GM23338 (cell line): Measurements from ENCODE around the gene TMEM117. TPM values are rescaled to one million over a fixed set of nuclear protein-coding genes. Genes with fewer than 3 reads are reported as not detected.
A peak's percentile ranks its signal among the peaks of the same experiment; 100 is the strongest.

Experiments used
- ATAC-seq: fragments of 200-7000 bp; cut with Tn5 transposase; 3 replicates; pipeline ENCODE4 v1.9.1; 2020
- DNase-seq: peaks from one replicate; pipeline ENCODE4 v3.0.0-alpha.2; 2015; ENCODE audit warnings: low spot score
- H2AFZ ChIP-seq: fragments of 200-600 bp; sonication (generic); 2 replicates; pipeline ENCODE4 v1.8.0; 2016; ENCODE audit warnings: antibody characterized with exemption, mild to moderate bottlenecking, moderate library complexity
- H3F3A ChIP-seq: fragments of 200-600 bp; sonication (generic); replicated peaks from 2 replicates; pipeline ENCODE4 v1.8.0; 2017; ENCODE audit warnings: antibody characterized with exemption, mixed run types, low read depth
- H3K27ac ChIP-seq: fragments of 200-600 bp; sonication (generic); 2 replicates; pipeline ENCODE4 v1.6.1; 2016; ENCODE audit warnings: low read depth
- H3K27me3 ChIP-seq: fragments of 200-600 bp; sonication (generic); 2 replicates; pipeline ENCODE4 v1.8.0; 2016; ENCODE audit warnings: mild to moderate bottlenecking, mixed run types, moderate library complexity; ENCODE audit not compliant: insufficient read depth
- H3K36me3 ChIP-seq: fragments of 200-600 bp; sonication (generic); 2 replicates; pipeline ENCODE4 v1.8.0; 2016; ENCODE audit warnings: mild to moderate bottlenecking; ENCODE audit not compliant: insufficient read depth
- H3K4me1 ChIP-seq: fragments of 200-600 bp; sonication (generic); 2 replicates; pipeline ENCODE4 v1.8.0; 2016; ENCODE audit warnings: mild to moderate bottlenecking, moderate library complexity; ENCODE audit not compliant: insufficient read depth
- H3K4me2 ChIP-seq: fragments of 200-600 bp; sonication (generic); 2 replicates; pipeline ENCODE4 v1.7.1; 2017; ENCODE audit warnings: mixed run types
- H3K4me3 ChIP-seq: fragments of 200-600 bp; sonication (generic); 2 replicates; pipeline ENCODE4 v1.6.1; 2016; ENCODE audit warnings: mixed run types
- H3K79me2 ChIP-seq: fragments of 200-600 bp; sonication (generic); replicated peaks from 2 replicates; pipeline ENCODE4 v1.8.0; 2017; ENCODE audit warnings: mild to moderate bottlenecking; ENCODE audit not compliant: insufficient read depth
- H3K9me2 ChIP-seq: fragments of 200-600 bp; sonication (generic); 2 replicates; pipeline ENCODE4 v1.8.0; 2017; ENCODE audit not compliant: insufficient read depth
- H4K20me1 ChIP-seq: fragments of 200-600 bp; sonication (generic); replicated peaks from 2 replicates; pipeline ENCODE4 v1.8.0; 2017; ENCODE audit warnings: mild to moderate bottlenecking; ENCODE audit not compliant: insufficient read depth
- H3K27ac Mint-ChIP-seq: 2 replicates; pipeline ENCODE4 v1.8.0; 2020; ENCODE audit warnings: inconsistent platforms, mild to moderate bottlenecking, moderate library complexity, mixed read lengths
- H3K27me3 Mint-ChIP-seq: 3 replicates; pipeline ENCODE4 v1.8.0; 2022; ENCODE audit warnings: low read depth, mild to moderate bottlenecking, moderate library complexity, mixed read lengths, inconsistent platforms; ENCODE audit not compliant: insufficient read depth, poor library complexity
- H3K36me3 Mint-ChIP-seq: 3 replicates; pipeline ENCODE4 v1.8.0; 2021; ENCODE audit warnings: low read depth, mild to moderate bottlenecking, inconsistent platforms, moderate library complexity, mixed read lengths
- H3K4me1 Mint-ChIP-seq: 3 replicates; pipeline ENCODE4 v1.8.0; 2020; ENCODE audit warnings: mild to moderate bottlenecking, inconsistent platforms, mixed read lengths
- H3K4me3 Mint-ChIP-seq: 3 replicates; pipeline ENCODE4 v1.8.0; 2021; ENCODE audit warnings: moderate library complexity, mild to moderate bottlenecking, inconsistent platforms, mixed read lengths
- H3K9me3 Mint-ChIP-seq: 3 replicates; pipeline ENCODE4 v1.8.0; 2020; ENCODE audit warnings: moderate library complexity, mild to moderate bottlenecking, inconsistent platforms, mixed read lengths
- CREB1 ChIP-seq: fragments of 250-450 bp; sonication (Bioruptor Pico); IDR thresholded peaks from 2 replicates; pipeline ENCODE4 v1.5.0; 2020; ENCODE audit warnings: low read depth, mild to moderate bottlenecking, moderate library complexity
- CTCF ChIP-seq, 2 experiments: fragments of 200-600 bp in 1 of 2; sonication (generic) in 1 of 2; conservative IDR thresholded peaks; 2 replicates each; pipeline versions ENCODE4 v1.5.1 to v1.6.1; 2016 to 2017; ENCODE audit warnings: antibody characterized with exemption in 2 of 2, low read depth in 2 of 2, mild to moderate bottlenecking in 2 of 2, moderate library complexity in 1 of 2
- EZH2 ChIP-seq: fragments of 200-600 bp; sonication (generic); IDR thresholded peaks from one replicate; pipeline ENCODE4 v1.8.0; 2017; ENCODE audit warnings: antibody characterized with exemption, mild to moderate bottlenecking, low read depth; ENCODE audit not compliant: unreplicated experiment
- EZH2phosphoT487 ChIP-seq: fragments of 200-600 bp; sonication (generic); IDR thresholded peaks from one replicate; pipeline ENCODE4 v1.8.1; 2018; ENCODE audit warnings: antibody characterized with exemption; ENCODE audit not compliant: unreplicated experiment
- JUNB ChIP-seq: IDR thresholded peaks from one replicate; pipeline ENCODE4 v1.6.1; 2016; ENCODE audit warnings: antibody characterized with exemption; ENCODE audit not compliant: unreplicated experiment
- NANOG ChIP-seq: IDR thresholded peaks from 2 replicates; pipeline ENCODE4 v1.6.1; 2016; ENCODE audit warnings: antibody characterized with exemption, borderline replicate concordance
- POLR2AphosphoS5 ChIP-seq: IDR thresholded peaks from 2 replicates; pipeline ENCODE4 v1.6.1; 2016; ENCODE audit warnings: antibody characterized with exemption, low read depth
- REST ChIP-seq: IDR thresholded peaks from one replicate; pipeline ENCODE4 v1.6.1; 2018; ENCODE audit warnings: antibody characterized with exemption; ENCODE audit not compliant: unreplicated experiment
- STAT1 ChIP-seq: IDR thresholded peaks from one replicate; pipeline ENCODE4 v1.6.1; 2016; ENCODE audit warnings: antibody characterized with exemption; ENCODE audit not compliant: unreplicated experiment
- ZNF114 ChIP-seq: fragments of 250-450 bp; sonication (Bioruptor Pico); IDR thresholded peaks from 2 replicates; pipeline ENCODE4 v1.5.0; 2020; ENCODE audit warnings: mild to moderate bottlenecking, moderate library complexity
- ZNF331 ChIP-seq: fragments of 250-450 bp; sonication (Bioruptor Pico); IDR thresholded peaks from 2 replicates; pipeline ENCODE4 v1.5.0; 2020; ENCODE audit warnings: low read depth, mild to moderate bottlenecking, moderate library complexity
- ZNF462 ChIP-seq: fragments of 250-450 bp; sonication (Bioruptor Pico); IDR thresholded peaks from 2 replicates; pipeline ENCODE4 v1.5.0; 2020; ENCODE audit warnings: mild to moderate bottlenecking, moderate library complexity
- polyA plus RNA-seq: library from polyadenylated mRNA; unstranded; fragments of >200 nt; fragmentation: Nextera tagmentation; extraction: Ambion mirVana; gene quantifications from 2 replicates; pipeline ENCODE4 v1.2.1, GENCODE V29; 2016
- total RNA-seq: library from RNA; depleted of rRNA; stranded (reverse); fragments of >200 nt; shearing (Covaris generic); gene quantifications from 2 replicates; pipeline ENCODE4 v1.2.3, GENCODE V29; 2014

The TMEM117 gene
- total and polyA plus RNA-seq, 2 experiments from 2014 or later = 0.94 to 1.6 TPM

- peak overlapping the region; percentile 49; the same call in 1 of the 2 replicates for H2AFZ ChIP-seq
- DNase-seq (no peak), ATAC-seq (no peak)
- Mint-ChIP-seq H3K27ac (no peak overlapping the region), H3K27me3 (no peaks in the 10 kb centered on the region), H3K9me3 (no peaks in the 10 kb centered on the region), H3K4me1 (peaks cover 3% of the 10 kb centered on the region; the same call in 1 of the 3 replicates), H3K4me3 (no peak overlapping the region), H3K36me3 (no peaks in the 10 kb centered on the region)
- no peak overlapping the region for H3K4me2 ChIP-seq
- no peak overlapping the region for H3K4me3 ChIP-seq
- no peaks in the 10 kb centered on the region for H3K36me3 ChIP-seq
- H4K20me1 ChIP-seq = no peaks in the 10 kb centered on the region
- H3K27ac ChIP-seq = no peak overlapping the region
- H3K4me1 ChIP-seq = no peaks in the 10 kb centered on the region
- H3F3A ChIP-seq = no peaks in the 10 kb centered on the region
- H3K79me2 ChIP-seq = no peaks in the 10 kb centered on the region
- no peaks in the 10 kb centered on the region for H3K27me3 ChIP-seq
- TF ChIP-seq ZNF462 (CRISPR knock-in tag) = no peak
- no peak for TF ChIP-seq REST
- no peak for TF ChIP-seq ZNF331 (CRISPR knock-in tag)
- TF ChIP-seq EZH2 = no peak
- TF ChIP-seq CTCF (conservative IDR thresholded peaks at IDR 0.05; ENCODE audit: low read depth in 2 of 2) = no peak
- no peak for TF ChIP-seq ZNF114 (CRISPR knock-in tag)
- no peak for TF ChIP-seq STAT1
- TF ChIP-seq JUNB = no peak
- no peak for TF ChIP-seq POLR2AphosphoS5
- no peak for TF ChIP-seq CREB1 (CRISPR knock-in tag)
- TF ChIP-seq EZH2phosphoT487 = no peak
- TF ChIP-seq NANOG = no peak
- H3K9me2 ChIP-seq = no peaks in the 10 kb centered on the region
These were observed 19.7 kb upstream of the TMEM117 start for GRCh38 chr12:43816168-43816567.
